H1 (cell line): ENCODE data around the gene OR52I1. TPM values are rescaled to one million over a fixed set of nuclear protein-coding genes. Genes with fewer than 3 reads are reported as not detected.

Source experiments
- CTCF ChIA-PET: fragments of 300-600 bp; sonication (Branson Sonifier 250); formaldehyde crosslinking; loops from one replicate; lab custom pipeline; 2021; ENCODE audit not compliant: partially characterized antibody; lab: Charles Lee
- POLR2A ChIA-PET: fragments of 300-600 bp; sonication (Branson Sonifier 250); formaldehyde crosslinking; loops from one replicate; lab custom pipeline; 2021; ENCODE audit warnings: inconsistent platforms; ENCODE audit not compliant: partially characterized antibody; lab: Charles Lee
- DNase-seq, 2 experiments: peaks; one replicate each; pipeline versions ENCODE4 v3.0.0 to v3.0.0-alpha.2; 2010 to 2022; ENCODE audit warnings: low spot score in 2 of 2, low read depth in 1 of 2, mixed read lengths in 1 of 2
- FAIRE-seq: peaks from 2 replicates; lab custom pipeline; 2011; peaks lifted over from hg19 to GRCh38; lab: Jason Lieb, UNC
- H2AFZ ChIP-seq: 2 replicates; pipeline ENCODE4 v1.8.1; 2012; ENCODE audit warnings: low read length, inconsistent platforms
- H2AK5ac ChIP-seq: 2 replicates; pipeline ENCODE4 v1.6.1; 2013; ENCODE audit warnings: low read depth, low read length
- H2BK120ac ChIP-seq: replicated peaks from 2 replicates; pipeline ENCODE3; 2013; ENCODE audit warnings: low read depth, low read length, inconsistent platforms
- H2BK12ac ChIP-seq: 2 replicates; pipeline ENCODE4 v1.6.1; 2013; ENCODE audit warnings: low read depth, low read length
- H2BK15ac ChIP-seq: 2 replicates; pipeline ENCODE4 v1.6.1; 2013; ENCODE audit warnings: low read length
- H2BK20ac ChIP-seq: 2 replicates; pipeline ENCODE4 v1.6.1; 2013; ENCODE audit warnings: low read length
- H2BK5ac ChIP-seq: 2 replicates; pipeline ENCODE4 v1.6.1; 2013; ENCODE audit warnings: low read depth, low read length
- H3K14ac ChIP-seq: 2 replicates; pipeline ENCODE4 v1.6.1; 2013; ENCODE audit warnings: inconsistent platforms; ENCODE audit not compliant: insufficient read length
- H3K18ac ChIP-seq: 2 replicates; pipeline ENCODE4 v1.6.1; 2013; ENCODE audit warnings: low read length; ENCODE audit errors: extremely low read depth
- H3K23ac ChIP-seq: 2 replicates; pipeline ENCODE4 v1.6.1; 2013; ENCODE audit warnings: inconsistent platforms; ENCODE audit not compliant: insufficient read length
- H3K23me2 ChIP-seq: 2 replicates; pipeline ENCODE4 v1.6.1; 2013; ENCODE audit warnings: low read depth, low read length
- H3K27ac ChIP-seq: 2 replicates; pipeline ENCODE4 v1.6.1; 2011; ENCODE audit warnings: low read depth, low read length, inconsistent platforms
- H3K27me3 ChIP-seq, 4 experiments: replicated peaks in 1 of 4; 1 replicate in 1 of 4; 2 replicates in 3 of 4; pipeline versions ENCODE4 v1.6.1 to v1.8.1; 2011 to 2013; ENCODE audit warnings: low read length in 3 of 4, mild to moderate bottlenecking in 3 of 4, inconsistent platforms in 2 of 4, mixed read lengths in 2 of 4, moderate library complexity in 1 of 4; ENCODE audit not compliant: control insufficient read depth in 3 of 4, insufficient read depth in 3 of 4; ENCODE audit errors: extremely low read depth in 1 of 4
- H3K36me3 ChIP-seq, 4 experiments: 2 replicates each; pipeline versions ENCODE4 v1.6.1 to v1.8.1; 2011 to 2013; ENCODE audit warnings: mild to moderate bottlenecking in 4 of 4, low read length in 3 of 4, moderate library complexity in 2 of 4, control low read depth in 1 of 4, inconsistent platforms in 1 of 4; ENCODE audit not compliant: insufficient read depth in 4 of 4, control insufficient read depth in 2 of 4
- H3K4ac ChIP-seq: replicated peaks from 2 replicates; pipeline ENCODE3; 2013; ENCODE audit warnings: low read length, low read depth, mixed read lengths, inconsistent platforms; ENCODE audit not compliant: insufficient read length
- H3K4me1 ChIP-seq, 4 experiments: replicated peaks in 1 of 4; 1 replicate in 1 of 4; 2 replicates in 3 of 4; pipeline versions ENCODE4 v1.6.1 to v1.8.1; 2011 to 2013; ENCODE audit warnings: low read length in 3 of 4, inconsistent platforms in 2 of 4, mixed read lengths in 1 of 4; ENCODE audit not compliant: insufficient read depth in 4 of 4, control insufficient read depth in 3 of 4
- H3K4me2 ChIP-seq, 2 experiments: 2 replicates each; pipeline versions ENCODE4 v1.6.1 to v1.8.1; 2011 to 2013; ENCODE audit warnings: low read depth in 2 of 2, low read length in 2 of 2, control low read depth in 1 of 2, inconsistent platforms in 1 of 2, mild to moderate bottlenecking in 1 of 2; ENCODE audit not compliant: insufficient read depth in 1 of 2
- H3K4me3 ChIP-seq, 4 experiments: fragments of 200-600, 300-600 bp in 1 of 4; sonication (generic), shearing (Covaris generic), sonication (Bioruptor Twin) in 1 of 4; 2 replicates each; pipeline versions ENCODE4 v1.5.1 to v1.8.1; 2011 to 2016; ENCODE audit warnings: low read length in 4 of 4, low read depth in 3 of 4, control low read depth in 2 of 4, inconsistent platforms in 2 of 4, mild to moderate bottlenecking in 2 of 4, mixed read lengths in 1 of 4, moderate library complexity in 1 of 4; ENCODE audit not compliant: insufficient read depth in 2 of 4; ENCODE audit errors: extremely low read depth in 1 of 4
- H3K56ac ChIP-seq: replicated peaks from 2 replicates; pipeline ENCODE3; 2013; ENCODE audit warnings: low read depth, mild to moderate bottlenecking, mixed read lengths, low read length, inconsistent platforms; ENCODE audit not compliant: insufficient read length
- H3K79me1 ChIP-seq: 2 replicates; pipeline ENCODE4 v1.6.1; 2013; ENCODE audit warnings: low read depth, low read length, control low read depth
- H3K79me2 ChIP-seq, 2 experiments: 2 replicates each; pipeline versions ENCODE4 v1.6.1 to v1.8.1; 2012 to 2013; ENCODE audit warnings: low read length in 2 of 2, mild to moderate bottlenecking in 2 of 2, inconsistent platforms in 1 of 2; ENCODE audit not compliant: insufficient read depth in 2 of 2, control insufficient read depth in 1 of 2
- H3K9ac ChIP-seq, 4 experiments: replicated peaks in 1 of 4; 1 replicate in 1 of 4; 2 replicates in 3 of 4; pipeline versions ENCODE4 v1.6.1 to v1.8.1; 2011 to 2013; ENCODE audit warnings: low read depth in 3 of 4, low read length in 3 of 4, control low read depth in 2 of 4, mild to moderate bottlenecking in 2 of 4, moderate library complexity in 2 of 4, inconsistent platforms in 1 of 4; ENCODE audit errors: extremely low read depth in 1 of 4
- H3K9me3 ChIP-seq, 2 experiments: 2 replicates each; pipeline versions ENCODE4 v1.6.1 to v1.8.1; 2012 to 2013; ENCODE audit warnings: mild to moderate bottlenecking in 2 of 2, moderate library complexity in 2 of 2, control low read depth in 1 of 2, inconsistent platforms in 1 of 2, low read depth in 1 of 2, low read length in 1 of 2, mixed read lengths in 1 of 2; ENCODE audit not compliant: insufficient read depth in 2 of 2
- H4K20me1 ChIP-seq, 2 experiments: replicated peaks in 1 of 2; 2 replicates each; pipeline versions ENCODE3 to v1.8.1; 2011 to 2013; ENCODE audit warnings: inconsistent platforms in 2 of 2, low read length in 2 of 2, mild to moderate bottlenecking in 1 of 2; ENCODE audit not compliant: insufficient read depth in 2 of 2, control insufficient read depth in 1 of 2
- H4K5ac ChIP-seq: 2 replicates; pipeline ENCODE4 v1.6.1; 2013; ENCODE audit warnings: low read length, low read depth, mixed read lengths, inconsistent platforms; ENCODE audit not compliant: insufficient read length
- H4K8ac ChIP-seq: 2 replicates; pipeline ENCODE4 v1.8.0; 2013; ENCODE audit warnings: mild to moderate bottlenecking, moderate library complexity, low read length, inconsistent platforms; ENCODE audit not compliant: insufficient read depth; ENCODE audit errors: extremely low read depth
- H4K91ac ChIP-seq: replicated peaks from 2 replicates; pipeline ENCODE3; 2013; ENCODE audit warnings: low read length, mixed read lengths, inconsistent platforms; ENCODE audit not compliant: insufficient read length
- SIX5 ChIP-seq: IDR thresholded peaks from 2 replicates; pipeline ENCODE4 v1.6.1; 2011; ENCODE audit warnings: mild to moderate bottlenecking, low read depth, low read length
- WGBS, 2 experiments: shearing (Covaris generic) in 1 of 2; methylation state at CpG; one replicate each; pipeline versions ENCODE4 v1.1.6 to v1.1.7; 2013 to 2015; ENCODE audit warnings: low lambda C conversion rate in 2 of 2, mixed read lengths in 2 of 2, inconsistent platforms in 1 of 2, low coverage in 1 of 2, missing lambda C conversion rate in 1 of 2; ENCODE audit not compliant: insufficient replicate concordance in 2 of 2, insufficient coverage in 1 of 2, insufficient read length in 1 of 2; ENCODE audit errors: extremely low coverage in 1 of 2, missing lambda C conversion rate in 1 of 2; 5-methylcytosine and 5-hydroxymethylcytosine counted together
- polyA plus RNA-seq, 7 experiments: library from polyadenylated mRNA; depleted of rRNA in 3 of 7; stranded (reverse) in 5 of 7; unstranded in 2 of 7; fragments of >200 nt in 5 of 7; fragments of 200-250 nt in 2 of 7; gene quantifications; 1 replicate in 5 of 7; 2 replicates in 1 of 7; 4 replicates in 1 of 7; pipeline versions ENCODE4 v1.2.1 to v1.2.3, GENCODE V29; 2011 to 2013; ENCODE audit warnings: missing spikeins in 2 of 7, mixed read lengths in 2 of 7
- total RNA-seq: library from RNA; stranded (reverse); fragmentation: NEBNext Ultra II Directional; extraction: Animal tissue kit (Norgen Biotek cat#: 25700); gene quantifications from 2 replicates; pipeline ENCODE4 v1.2.1, GENCODE V29; 2021
- TF ChIP-seq, protein P1 (sequence below): IDR thresholded peaks from 2 replicates; pipeline ENCODE4 v1.6.1; 2012; ENCODE audit warnings: low read length, inconsistent platforms

OR52I1 gene
- total and polyA plus RNA-seq, 2 of the 8 experiments (the other 6 are each of a cell fraction or from before 2014, with no cell fraction given), result not detected

DNA sequence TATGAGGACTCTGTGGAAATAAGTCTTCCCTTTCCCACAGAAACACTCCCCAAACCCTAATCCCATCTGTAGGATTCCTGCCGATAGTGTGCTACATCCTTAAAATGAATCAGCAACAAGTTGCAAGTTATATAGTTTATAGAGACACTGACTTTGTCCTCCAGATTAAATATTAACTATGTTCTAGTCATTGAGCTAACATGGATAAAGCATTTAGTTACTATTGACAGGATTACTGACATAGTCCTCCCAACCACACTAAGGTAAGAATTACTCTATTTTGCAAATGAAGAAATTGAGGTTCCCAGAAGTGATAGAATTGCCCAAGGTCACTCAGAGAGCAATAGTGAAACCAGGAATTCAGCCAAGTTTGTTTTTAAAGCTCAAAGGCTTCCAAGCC is 47.0 kb upstream of the OR52I1 start:
- Histone ChIP-seq H2BK5ac (no peak overlapping the region), H3K4me2 (no peak overlapping the region), H2BK20ac (no peak overlapping the region), H3K36me3 (no peaks in the 10 kb centered on the region), H2BK120ac (no peak overlapping the region), H3K18ac (no peak overlapping the region), H3K27me3 (no peaks in the 10 kb centered on the region), H2BK15ac (no peak overlapping the region), H3K23ac (no peak overlapping the region), H4K91ac (no peak overlapping the region), H4K8ac (no peak overlapping the region), H3K4me1 (no peaks in the 10 kb centered on the region), H3K27ac (no peak overlapping the region), H2AK5ac (no peak overlapping the region), H3K9me3 (peaks cover 0 to 3% of the 10 kb centered on the region in 2 experiments; a peak in 1 of 4 replicates), H3K4ac (no peak overlapping the region), H3K79me1 (no peaks in the 10 kb centered on the region), H3K56ac (no peak overlapping the region), H2AFZ (no peak overlapping the region), H3K79me2 (no peaks in the 10 kb centered on the region), H4K5ac (no peak overlapping the region), H3K23me2 (no peaks in the 10 kb centered on the region), H2BK12ac (no peak overlapping the region), H3K4me3 (no peak overlapping the region), H4K20me1 (no peaks in the 10 kb centered on the region), H3K14ac (no peak overlapping the region), H3K9ac (no peak overlapping the region)
- ChIA-PET CTCF (interaction anchor here (1.7 to 8.0 kb wide), 3 partner anchors 6 to 364 kb away, joined by 12 to 72 read pairs (median 12); no protein-coding TSS in a partner anchor), POLR2A (no interaction called here)
- 95% methylated on average over 1 of the region's 1 CpG; no CpG with 5 or more reads in 1 of the 2 experiments for WGBS, 2 experiments
- TF ChIP-seq SIX5, result no peak
- TF ChIP-seq, protein P1, sequence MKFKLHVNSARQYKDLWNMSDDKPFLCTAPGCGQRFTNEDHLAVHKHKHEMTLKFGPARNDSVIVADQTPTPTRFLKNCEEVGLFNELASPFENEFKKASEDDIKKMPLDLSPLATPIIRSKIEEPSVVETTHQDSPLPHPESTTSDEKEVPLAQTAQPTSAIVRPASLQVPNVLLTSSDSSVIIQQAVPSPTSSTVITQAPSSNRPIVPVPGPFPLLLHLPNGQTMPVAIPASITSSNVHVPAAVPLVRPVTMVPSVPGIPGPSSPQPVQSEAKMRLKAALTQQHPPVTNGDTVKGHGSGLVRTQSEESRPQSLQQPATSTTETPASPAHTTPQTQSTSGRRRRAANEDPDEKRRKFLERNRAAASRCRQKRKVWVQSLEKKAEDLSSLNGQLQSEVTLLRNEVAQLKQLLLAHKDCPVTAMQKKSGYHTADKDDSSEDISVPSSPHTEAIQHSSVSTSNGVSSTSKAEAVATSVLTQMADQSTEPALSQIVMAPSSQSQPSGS, result no peak
- FAIRE-seq (no peak), DNase-seq (no peak)
